K562 (cell line): ENCODE measurements around the gene CFL1. TPM values are rescaled to one million over a fixed set of nuclear protein-coding genes. Genes with fewer than 3 reads are reported as not detected.
A peak's percentile ranks its signal among the peaks of the same experiment; 100 is the strongest.

ENCODE experiments used
- ARID1B ChIP-seq: fragments of 450-650 bp; IDR thresholded peaks from 2 replicates; pipeline ENCODE4 v1.6.1; 2016; ENCODE audit warnings: antibody characterized with exemption, mild to moderate bottlenecking, inconsistent platforms
- ASH1L ChIP-seq: fragments of 450-650 bp; IDR thresholded peaks from 2 replicates; pipeline ENCODE4 v1.6.1; 2018; ENCODE audit warnings: borderline replicate concordance, mild to moderate bottlenecking, low read depth; ENCODE audit not compliant: partially characterized antibody
- BDP1 ChIP-seq: IDR thresholded peaks from 3 replicates; pipeline ENCODE4 v1.6.1; 2011; ENCODE audit not compliant: insufficient read length, insufficient read depth
- CTBP1 ChIP-seq: fragments of 450-650 bp; IDR thresholded peaks from 2 replicates; pipeline ENCODE4 v1.6.1; 2016; ENCODE audit warnings: borderline replicate concordance
- DPF2 ChIP-seq: fragments of 450-650 bp; IDR thresholded peaks from 2 replicates; pipeline ENCODE4 v1.6.1; 2016
- ERF ChIP-seq: fragments of 450-650 bp; formaldehyde crosslinking; IDR thresholded peaks from 2 replicates; pipeline ENCODE4 v1.4.0; 2020; ENCODE audit warnings: mild to moderate bottlenecking, mixed read lengths
- GABPA ChIP-seq: fragments of 200-800 bp; sonication (Bioruptor generic); conservative IDR thresholded peaks from 2 replicates; pipeline ENCODE4 v1.6.1; 2016; ENCODE audit warnings: low read depth, missing genetic modification characterization, missing compliant biosample characterization
- HMBOX1 ChIP-seq: sonication (generic); IDR thresholded peaks from 2 replicates; pipeline ENCODE4 v1.6.1; 2016
- NEUROD1 ChIP-seq: fragments of 150-350 bp; IDR thresholded peaks from 2 replicates; pipeline ENCODE4 v1.6.1; 2014; ENCODE audit warnings: borderline replicate concordance, low read length, low read depth; ENCODE audit not compliant: partially characterized antibody
- POLR2H ChIP-seq: IDR thresholded peaks from 2 replicates; pipeline ENCODE4 v1.6.1; 2016; ENCODE audit warnings: missing genetic modification characterization, low read depth, mild to moderate bottlenecking, control low read depth, missing compliant biosample characterization, moderate library complexity
- PPARD ChIP-seq: fragments of 250-450 bp; sonication (Bioruptor Pico); IDR thresholded peaks from 2 replicates; pipeline ENCODE4 v1.8.0; 2022; ENCODE audit warnings: inconsistent platforms, mild to moderate bottlenecking, moderate library complexity
- PRDM10 ChIP-seq: fragments of 450-650 bp; IDR thresholded peaks from 2 replicates; pipeline ENCODE4 v1.6.1; 2018; ENCODE audit not compliant: partially characterized antibody
- YY1 ChIP-seq, 3 experiments: IDR thresholded peaks; 2 replicates each; pipeline ENCODE4 v1.6.1; 2011; ENCODE audit warnings: low read length in 2 of 3, mild to moderate bottlenecking in 2 of 3, moderate library complexity in 2 of 3, borderline replicate concordance in 1 of 3, control low read depth in 1 of 3, low read depth in 1 of 3; ENCODE audit not compliant: insufficient read depth in 3 of 3, insufficient replicate concordance in 2 of 3, control insufficient read depth in 1 of 3, insufficient read length in 1 of 3; ENCODE audit errors: extremely low read depth in 1 of 3
- ZNF165 ChIP-seq: fragments of 250-450 bp; sonication (Bioruptor Pico); IDR thresholded peaks from 2 replicates; pipeline ENCODE4 v1.4.0; 2020; ENCODE audit warnings: borderline replicate concordance
- ZNF347 ChIP-seq: fragments of 450-650 bp; formaldehyde crosslinking; IDR thresholded peaks from 2 replicates; pipeline ENCODE4 v1.4.0; 2020; ENCODE audit warnings: low read depth, mild to moderate bottlenecking, moderate library complexity
- ZNF507 ChIP-seq: conservative IDR thresholded peaks from 2 replicates; pipeline ENCODE4 v1.6.1; 2017; ENCODE audit warnings: missing genetic modification characterization, missing compliant biosample characterization
- polyA plus RNA-seq, 8 experiments: library from polyadenylated mRNA; depleted of rRNA in 4 of 8; stranded (reverse) in 5 of 8; unstranded in 3 of 8; fragments of >200 nt; fragmentation: Nextera tagmentation in 2 of 8; fragmentation: Illumina TruSeq in 1 of 8; extraction: Ambion mirVana in 2 of 8; extraction: Trizol in 1 of 8; gene quantifications; 2 replicates each; pipeline versions ENCODE4 v1.2.1 to v1.2.3, GENCODE V29; 2011 to 2014; ENCODE audit warnings: inconsistent platforms in 1 of 8, missing spikeins in 1 of 8
- total RNA-seq, 7 experiments: library from RNA; depleted of rRNA in 6 of 7; stranded (reverse); fragments of >200 nt in 6 of 7; fragmentation: Illumina TruSeq in 2 of 7; extraction: Trizol in 2 of 7; gene quantifications; 2 replicates each; pipeline versions ENCODE4 v1.2.1 to v1.2.3, GENCODE V29; 2011 to 2021; ENCODE audit warnings: low replicate concordance in 1 of 7
- TF ChIP-seq, protein P1 (sequence below): fragments of 250-450 bp; sonication (Bioruptor Pico); IDR thresholded peaks from 2 replicates; pipeline ENCODE4 v1.5.0; 2021; ENCODE audit warnings: mild to moderate bottlenecking, borderline replicate concordance
- TF ChIP-seq, protein P2 (sequence below): fragments of 450-650 bp; formaldehyde crosslinking; IDR thresholded peaks from 2 replicates; pipeline ENCODE4 v1.4.0; 2020; ENCODE audit warnings: mild to moderate bottlenecking, moderate library complexity
- TF ChIP-seq, protein P3 (sequence below): fragments of 250-450 bp; sonication (Bioruptor Pico); IDR thresholded peaks from 2 replicates; pipeline ENCODE4 v1.6.1; 2021; ENCODE audit warnings: mild to moderate bottlenecking

Gene CFL1
- total and polyA plus RNA-seq, 9 of the 15 experiments (the other 6 are each of a cell fraction or from before 2014, with no cell fraction given): 105 to 1,101 (median 859) TPM

- no peak for TF ChIP-seq HMBOX1
- TF ChIP-seq YY1 (IDR thresholded peaks at IDR 0.05; ENCODE audit: borderline replicate concordance in 1 of 3, control insufficient read depth in 1 of 3, extremely low read depth in 1 of 3, insufficient read depth in 3 of 3, insufficient read length in 1 of 3, insufficient replicate concordance in 2 of 3, low read depth in 1 of 3, low read length in 2 of 3): peak in 2 of 3 experiments; percentile 51 to 65
- peak; percentile 33; the same call in 1 of the 2 replicates for TF ChIP-seq DPF2
- TF ChIP-seq ZNF507: no peak
- TF ChIP-seq, protein P1, sequence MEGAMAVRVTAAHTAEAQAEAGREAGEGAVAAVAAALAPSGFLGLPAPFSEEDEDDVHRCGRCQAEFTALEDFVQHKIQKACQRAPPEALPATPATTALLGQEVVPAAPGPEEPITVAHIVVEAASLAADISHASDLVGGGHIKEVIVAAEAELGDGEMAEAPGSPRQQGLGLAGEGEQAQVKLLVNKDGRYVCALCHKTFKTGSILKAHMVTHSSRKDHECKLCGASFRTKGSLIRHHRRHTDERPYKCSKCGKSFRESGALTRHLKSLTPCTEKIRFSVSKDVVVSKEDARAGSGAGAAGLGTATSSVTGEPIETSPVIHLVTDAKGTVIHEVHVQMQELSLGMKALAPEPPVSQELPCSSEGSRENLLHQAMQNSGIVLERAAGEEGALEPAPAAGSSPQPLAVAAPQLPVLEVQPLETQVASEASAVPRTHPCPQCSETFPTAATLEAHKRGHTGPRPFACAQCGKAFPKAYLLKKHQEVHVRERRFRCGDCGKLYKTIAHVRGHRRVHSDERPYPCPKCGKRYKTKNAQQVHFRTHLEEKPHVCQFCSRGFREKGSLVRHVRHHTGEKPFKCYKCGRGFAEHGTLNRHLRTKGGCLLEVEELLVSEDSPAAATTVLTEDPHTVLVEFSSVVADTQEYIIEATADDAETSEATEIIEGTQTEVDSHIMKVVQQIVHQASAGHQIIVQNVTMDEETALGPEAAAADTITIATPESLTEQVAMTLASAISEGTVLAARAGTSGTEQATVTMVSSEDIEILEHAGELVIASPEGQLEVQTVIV (CRISPR knock-in tag): no peak
- peak; percentile 35 for TF ChIP-seq NEUROD1
- TF ChIP-seq POLR2H (tag): no peak
- 0 out of 2 replicates have a peak, but pooled peaks have one; percentile 33 for TF ChIP-seq ERF (CRISPR knock-in tag)
- no peak for TF ChIP-seq ZNF347 (CRISPR knock-in tag)
- TF ChIP-seq ASH1L: no peak
- TF ChIP-seq, protein P2, sequence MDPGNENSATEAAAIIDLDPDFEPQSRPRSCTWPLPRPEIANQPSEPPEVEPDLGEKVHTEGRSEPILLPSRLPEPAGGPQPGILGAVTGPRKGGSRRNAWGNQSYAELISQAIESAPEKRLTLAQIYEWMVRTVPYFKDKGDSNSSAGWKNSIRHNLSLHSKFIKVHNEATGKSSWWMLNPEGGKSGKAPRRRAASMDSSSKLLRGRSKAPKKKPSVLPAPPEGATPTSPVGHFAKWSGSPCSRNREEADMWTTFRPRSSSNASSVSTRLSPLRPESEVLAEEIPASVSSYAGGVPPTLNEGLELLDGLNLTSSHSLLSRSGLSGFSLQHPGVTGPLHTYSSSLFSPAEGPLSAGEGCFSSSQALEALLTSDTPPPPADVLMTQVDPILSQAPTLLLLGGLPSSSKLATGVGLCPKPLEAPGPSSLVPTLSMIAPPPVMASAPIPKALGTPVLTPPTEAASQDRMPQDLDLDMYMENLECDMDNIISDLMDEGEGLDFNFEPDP (CRISPR knock-in tag): no peak
- peak; percentile 79 for TF ChIP-seq CTBP1
- no peak for TF ChIP-seq GABPA
- TF ChIP-seq PRDM10: peak; percentile 46
- no peak for TF ChIP-seq ZNF165 (CRISPR knock-in tag)
- TF ChIP-seq, protein P3, sequence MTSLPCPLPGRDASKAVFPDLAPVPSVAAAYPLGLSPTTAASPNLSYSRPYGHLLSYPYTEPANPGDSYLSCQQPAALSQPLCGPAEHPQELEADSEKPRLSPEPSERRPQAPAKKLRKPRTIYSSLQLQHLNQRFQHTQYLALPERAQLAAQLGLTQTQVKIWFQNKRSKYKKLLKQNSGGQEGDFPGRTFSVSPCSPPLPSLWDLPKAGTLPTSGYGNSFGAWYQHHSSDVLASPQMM (CRISPR knock-in tag): no peak
- TF ChIP-seq PPARD (CRISPR knock-in tag): no peak
- no peak for TF ChIP-seq ARID1B
- no peak for TF ChIP-seq BDP1
Observed at GRCh38 chr11:65884716-65885092, 26.7 kb upstream of the CFL1 start (continued).
